Thyroid gland (tissue), 4 donors: Measurements from ENCODE around the gene CASR.

Experiments used
- CTCF ChIP-seq, 6 experiments: fragments of 200-600 bp in 3 of 6; fragments of 450-650 bp in 3 of 6; sonication (generic) in 3 of 6; IDR thresholded peaks; one replicate each; pipeline ENCODE4 v1.5.1; 2016 to 2019; ENCODE audit warnings: antibody characterized with exemption in 6 of 6, mild to moderate bottlenecking in 2 of 6, inconsistent platforms in 1 of 6, moderate library complexity in 1 of 6
- POLR2A ChIP-seq, 2 donors: fragments of 450-650 bp; IDR thresholded peaks; one replicate each; pipeline ENCODE4 v1.6.1; 2017; ENCODE audit warnings: antibody characterized with exemption in 2 of 2, mild to moderate bottlenecking in 2 of 2, moderate library complexity in 1 of 2

GRCh38 chr3:122184591-122184929 lies 1.1 kb downstream of the CASR start:
- TF ChIP-seq CTCF (IDR thresholded peaks at IDR 0.05) (no peak), POLR2A (IDR thresholded peaks at IDR 0.05) (no peak)
